NCI-H2227 (cell line): ENCODE data around the gene NEGR1.
A peak's percentile ranks its signal among the peaks of the same experiment; 100 is the strongest.
"Not testable (repeated sequence)": the region's sequence is repeated elsewhere in the genome, so short reads cannot be mapped to it uniquely, and the experiment has no call there.

Experiments
- DNase-seq: peaks from one replicate; lab custom pipeline; 2025; ENCODE audit not compliant: unreplicated experiment; lab: John Stamatoyannopoulos, UW

The NEGR1 gene

GRCh38 chr1:71956613-71957285 lies 325.6 kb downstream of the NEGR1 start:
- no peak for DNase-seq

- no peak for DNase-seq
These were observed 331.8 kb downstream of the NEGR1 start for GRCh38 chr1:71950579-71950978.

GRCh38 chr1:71949681-71950080 lies 332.7 kb downstream of the NEGR1 start:
- no peak for DNase-seq

- no peak for DNase-seq
These were observed 333.8 kb downstream of the NEGR1 start for GRCh38 chr1:71948561-71948960.

- no peak for DNase-seq
These were observed 338.3 kb downstream of the NEGR1 start for GRCh38 chr1:71944006-71944405.

GRCh38 chr1:71940261-71940660 lies 342.1 kb downstream of the NEGR1 start:
- no peak for DNase-seq

GRCh38 chr1:71930511-71930910 lies 351.8 kb downstream of the NEGR1 start:
- no peak for DNase-seq

- DNase-seq, result no peak
These were observed 360.3 kb downstream of the NEGR1 start for GRCh38 chr1:71921935-71922559.

GRCh38 chr1:71921204-71921603 lies 361.1 kb downstream of the NEGR1 start:
- DNase-seq, result no peak

- DNase-seq, result no peak
These were observed 361.8 kb downstream of the NEGR1 start for GRCh38 chr1:71920556-71920955.

- DNase-seq, result peak; percentile 4
These were observed 362.4 kb downstream of the NEGR1 start for GRCh38 chr1:71919811-71920509.

- no peak for DNase-seq
These were observed 363.7 kb downstream of the NEGR1 start for GRCh38 chr1:71918630-71919029.

- no peak for DNase-seq
These were observed 365.4 kb downstream of the NEGR1 start for GRCh38 chr1:71916894-71917293.

GRCh38 chr1:71914626-71915025 lies 367.7 kb downstream of the NEGR1 start:
- DNase-seq, result no peak

- no peak for DNase-seq
These were observed 373.4 kb downstream of the NEGR1 start for GRCh38 chr1:71908871-71909390.

- DNase-seq, result no peak
These were observed 374.0 kb downstream of the NEGR1 start for GRCh38 chr1:71908303-71908702.

GRCh38 chr1:71899881-71900280 lies 382.5 kb downstream of the NEGR1 start:
- no peak for DNase-seq

- not testable (repeated sequence) for DNase-seq
These were observed 394.2 kb downstream of the NEGR1 start for GRCh38 chr1:71888166-71888565.

GRCh38 chr1:71885171-71885570 lies 397.2 kb downstream of the NEGR1 start:
- no peak for DNase-seq

GRCh38 chr1:71882637-71883036 lies 399.7 kb downstream of the NEGR1 start:
- no peak for DNase-seq

GRCh38 chr1:71882226-71882625 lies 400.1 kb downstream of the NEGR1 start:
- no peak for DNase-seq

GRCh38 chr1:71881611-71882010 lies 400.7 kb downstream of the NEGR1 start:
- DNase-seq, result no peak
